HG02642 (cell line): ENCODE data around the gene NDST4.
"Not testable (repeated sequence)": the region's sequence is repeated elsewhere in the genome, so short reads cannot be mapped to it uniquely, and the experiment has no call there.

ENCODE experiments used
- ATAC-seq: cut with Tn5 transposase; IDR thresholded peaks from one replicate; pipeline ENCODE4 v1.9.1; 2021; ENCODE audit warnings: mild to moderate bottlenecking; ENCODE audit not compliant: unreplicated experiment, poor library complexity

Gene NDST4

GRCh38 chr4:115058533-115058932 is 54.9 kb downstream of the NDST4 start:
- no peak for ATAC-seq

GRCh38 chr4:115054836-115055235 is 58.6 kb downstream of the NDST4 start:
- ATAC-seq, result no peak

GRCh38 chr4:115053313-115053712 is 60.1 kb downstream of the NDST4 start:
- ATAC-seq, result no peak

GRCh38 chr4:115042496-115042895 is 70.9 kb downstream of the NDST4 start:
- peak; percentile 60 for ATAC-seq

DNA sequence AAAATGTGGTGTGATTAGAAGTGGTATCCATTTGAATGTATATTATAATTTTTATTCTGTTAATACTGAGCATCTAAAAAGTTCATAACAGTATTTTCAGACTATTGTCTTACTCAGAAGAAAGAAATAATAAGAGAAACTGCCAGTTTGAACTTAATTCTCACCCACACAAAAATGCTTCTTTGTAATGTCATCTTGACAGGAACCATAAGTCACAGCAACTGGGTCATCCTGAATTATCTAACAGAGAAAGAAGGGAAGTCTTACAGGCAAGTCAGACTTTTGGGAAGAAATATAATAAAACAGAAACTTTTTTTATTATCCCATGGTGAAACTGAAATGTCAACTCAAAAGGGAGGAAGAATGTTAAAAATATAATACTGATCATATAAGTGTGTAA is 83.1 kb downstream of the NDST4 start:
- ATAC-seq, result no peak

GRCh38 chr4:115028682-115029410 is 84.6 kb downstream of the NDST4 start:
- ATAC-seq, result no peak

DNA sequence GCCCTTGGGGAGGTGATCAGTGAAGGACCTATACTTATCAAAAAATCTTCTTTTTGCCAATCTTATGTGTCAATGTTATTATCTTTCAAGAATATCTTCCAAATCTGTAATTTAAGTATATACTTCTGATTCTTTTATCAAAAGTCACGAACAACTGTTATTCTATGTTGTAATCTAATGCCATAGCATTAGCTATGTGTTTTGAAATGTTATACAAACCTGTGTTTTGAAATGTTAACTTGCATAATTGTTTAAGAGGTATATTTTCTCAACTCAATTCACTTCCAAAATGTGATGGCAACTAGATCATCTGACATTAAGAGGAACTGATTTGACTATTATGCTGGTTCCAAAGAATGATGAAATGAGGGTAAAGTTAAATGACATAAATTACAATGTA is 113.5 kb downstream of the NDST4 start:
- no peak for ATAC-seq

DNA sequence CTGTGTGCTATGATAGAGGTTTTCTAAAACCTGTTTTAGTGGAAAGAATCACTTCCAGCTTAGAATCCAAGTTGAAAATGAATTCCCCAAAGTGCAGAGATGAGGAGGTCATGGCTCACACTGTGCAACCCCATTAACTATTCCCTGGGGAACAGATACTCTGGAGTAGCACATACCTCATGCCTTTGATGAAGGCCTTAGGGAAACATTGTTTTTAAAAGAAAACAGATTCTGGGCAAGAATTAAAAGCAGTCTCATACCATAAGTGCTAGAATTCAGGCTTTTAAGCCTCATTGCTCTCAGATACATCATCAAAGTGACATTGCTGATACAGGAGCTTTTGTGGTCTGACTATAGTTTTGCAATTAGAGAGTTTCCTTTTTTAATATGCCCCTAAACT is 115.1 kb downstream of the NDST4 start:
- no peak for ATAC-seq

GRCh38 chr4:114997576-114998247 is 115.7 kb downstream of the NDST4 start:
- ATAC-seq, result no peak

DNA sequence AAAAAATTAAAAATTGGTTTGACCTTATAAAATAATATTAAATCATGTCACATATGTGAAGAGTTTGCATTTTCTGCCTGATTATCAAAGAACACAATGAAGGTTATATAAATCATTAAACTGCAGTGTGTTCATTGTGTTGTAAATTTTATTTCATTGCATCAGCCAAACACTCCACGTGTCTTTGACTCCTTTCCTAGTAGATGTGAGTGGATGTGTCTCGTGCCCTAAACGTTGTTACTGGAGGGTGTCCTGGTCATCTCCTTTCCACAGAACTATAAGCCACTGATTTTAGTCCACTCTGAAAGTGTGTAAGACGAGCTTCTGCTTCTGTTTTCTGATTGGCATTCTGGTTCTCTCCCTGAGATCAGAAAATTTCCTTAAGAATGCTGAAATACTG is 127.3 kb downstream of the NDST4 start:
- no peak for ATAC-seq

DNA sequence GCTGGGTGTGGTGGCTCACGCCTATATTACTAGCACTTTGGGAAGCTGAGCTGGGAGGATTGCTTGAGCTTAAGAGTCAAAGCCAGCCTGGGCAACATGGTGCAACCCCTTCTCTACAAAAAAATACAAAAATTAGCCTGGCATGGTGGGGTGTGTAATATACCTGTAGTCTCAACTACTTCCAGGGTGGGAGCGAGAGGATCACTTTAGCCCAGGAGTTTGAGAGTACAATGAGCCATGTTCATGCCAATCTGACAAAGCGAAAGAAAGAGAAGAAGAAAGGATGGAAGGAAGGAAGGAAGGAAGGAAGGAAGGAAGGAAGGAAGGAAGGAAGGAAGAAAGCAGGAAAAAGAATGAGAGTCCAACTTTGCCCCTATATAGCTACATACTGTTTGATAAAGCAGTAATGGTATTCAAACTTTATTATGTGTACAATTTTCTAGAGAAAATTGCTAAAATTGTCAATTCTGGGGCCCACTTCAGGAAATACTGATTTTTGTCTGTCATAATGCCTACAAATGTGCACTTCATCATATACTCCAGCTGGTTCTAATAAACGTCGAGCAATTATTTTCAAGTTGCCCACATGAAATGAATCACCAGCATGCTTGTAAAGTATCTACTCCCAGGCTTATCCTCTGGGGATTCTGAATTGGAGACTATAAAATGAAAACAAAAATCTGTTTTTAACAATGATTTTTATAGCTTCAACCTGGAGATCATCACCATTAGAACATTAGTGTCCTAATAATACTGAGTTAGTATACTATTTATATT is 132.3 kb downstream of the NDST4 start:
- ATAC-seq, result no peak

- ATAC-seq, result not testable (repeated sequence)
Observed at GRCh38 chr4:114980399-114980798, 133.0 kb downstream of the NDST4 start.

DNA sequence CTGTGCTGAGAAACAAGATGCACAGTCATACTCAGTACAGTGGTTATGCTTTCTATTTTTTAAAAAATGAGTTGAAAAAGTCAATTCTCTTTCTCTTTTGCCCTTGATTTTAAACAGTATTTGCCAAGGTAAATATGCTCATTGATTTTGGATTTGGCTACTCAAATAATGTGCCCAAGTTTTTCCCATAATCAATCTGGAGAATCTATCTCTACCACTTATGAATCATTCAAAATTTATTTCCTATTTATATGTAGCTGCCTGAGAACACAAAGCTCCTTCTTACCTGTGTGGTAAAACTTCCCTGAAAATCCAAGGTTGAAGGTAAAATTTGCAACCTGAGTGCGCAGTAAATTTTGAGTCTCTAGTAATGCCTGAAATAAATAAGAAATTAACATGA is 136.5 kb downstream of the NDST4 start:
- ATAC-seq, result no peak

DNA sequence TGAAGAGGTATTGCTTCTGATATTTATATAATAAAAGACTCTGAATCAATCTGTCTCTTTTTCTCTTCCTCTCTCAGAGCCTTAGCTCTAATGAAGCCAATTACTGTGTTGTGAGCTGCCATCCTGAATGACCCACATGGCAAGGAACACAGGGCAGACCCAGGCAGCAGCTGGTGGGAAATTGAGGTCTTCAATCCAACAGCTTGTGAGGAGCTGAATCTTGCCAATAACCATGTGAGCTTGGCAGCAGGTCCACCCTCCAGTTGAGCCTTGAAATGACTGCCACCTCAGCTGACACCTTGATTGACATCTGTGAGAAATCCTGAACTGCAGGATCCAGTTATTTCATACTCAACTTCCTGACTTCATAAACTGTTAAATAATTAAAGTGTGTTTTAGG is 149.4 kb downstream of the NDST4 start:
- ATAC-seq, result no peak

- ATAC-seq, result no peak
Observed at GRCh38 chr4:114945616-114946015, 167.8 kb downstream of the NDST4 start.

DNA sequence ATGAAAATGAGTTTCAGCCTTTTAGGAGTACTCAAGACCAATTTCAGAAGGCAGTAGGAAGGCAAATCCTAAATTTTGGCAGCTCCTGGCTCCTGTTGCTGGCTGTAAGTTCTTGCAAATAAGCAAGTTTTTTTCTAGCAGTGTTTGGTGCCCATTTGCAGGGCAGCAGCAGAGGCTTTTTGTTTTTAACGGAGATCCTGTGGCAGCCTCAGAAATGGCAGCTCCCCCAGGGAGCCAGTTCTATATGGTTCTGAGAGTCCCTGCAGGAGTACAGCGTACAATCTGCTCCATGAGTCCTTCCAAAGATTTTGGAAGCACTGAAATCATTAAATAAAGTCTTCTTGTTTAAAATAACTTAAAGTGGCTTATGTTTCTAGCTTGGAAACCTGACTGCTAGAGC is 171.9 kb downstream of the NDST4 start:
- ATAC-seq, result no peak

GRCh38 chr4:114927881-114928280 is 185.5 kb downstream of the NDST4 start:
- ATAC-seq, result no peak

DNA sequence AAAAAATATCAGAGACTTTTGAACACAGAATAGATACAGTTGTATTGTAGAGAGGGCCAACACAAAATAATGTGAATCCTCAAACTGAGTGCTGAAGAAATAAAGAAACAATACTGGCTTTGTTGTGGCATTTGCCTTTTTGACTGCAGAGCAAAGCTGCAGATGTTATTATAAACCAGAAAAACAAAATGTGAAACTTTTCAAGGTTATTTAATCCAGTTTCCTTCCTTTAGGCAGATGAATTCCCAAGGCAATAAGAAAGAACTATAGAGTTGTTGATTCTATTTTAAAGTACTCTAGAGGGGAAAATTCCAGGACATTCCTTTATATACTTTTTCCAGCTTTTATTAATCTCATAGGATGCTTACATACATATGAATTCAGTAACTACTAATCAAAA is 186.8 kb downstream of the NDST4 start:
- ATAC-seq, result no peak

DNA sequence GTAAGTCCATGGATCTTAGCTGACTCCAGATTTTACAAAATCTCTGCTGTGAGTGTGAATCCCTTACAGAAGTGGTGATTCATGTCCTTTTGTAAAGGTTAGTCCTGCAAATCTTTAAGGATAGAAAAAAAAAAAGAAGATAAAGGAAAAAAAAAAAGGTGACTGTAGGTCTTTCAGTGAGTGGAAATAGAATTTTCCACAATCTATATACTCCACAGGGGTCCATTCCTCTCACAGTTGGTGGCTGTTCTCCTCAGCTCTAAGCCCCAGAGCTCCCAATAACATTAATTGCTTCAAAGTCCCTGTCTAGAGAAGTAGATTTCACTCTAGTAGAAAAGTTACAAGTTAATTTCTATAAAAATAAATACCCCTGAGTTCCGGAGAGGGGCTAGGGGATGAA is 189.1 kb downstream of the NDST4 start:
- ATAC-seq, result no peak

GRCh38 chr4:114922592-114922933 is 190.9 kb downstream of the NDST4 start:
- no peak for ATAC-seq

- no peak for ATAC-seq
Observed at GRCh38 chr4:114921790-114922591, 191.4 kb downstream of the NDST4 start.
